ENCODE measurements around the gene MARCO.

The MARCO gene

DNA sequence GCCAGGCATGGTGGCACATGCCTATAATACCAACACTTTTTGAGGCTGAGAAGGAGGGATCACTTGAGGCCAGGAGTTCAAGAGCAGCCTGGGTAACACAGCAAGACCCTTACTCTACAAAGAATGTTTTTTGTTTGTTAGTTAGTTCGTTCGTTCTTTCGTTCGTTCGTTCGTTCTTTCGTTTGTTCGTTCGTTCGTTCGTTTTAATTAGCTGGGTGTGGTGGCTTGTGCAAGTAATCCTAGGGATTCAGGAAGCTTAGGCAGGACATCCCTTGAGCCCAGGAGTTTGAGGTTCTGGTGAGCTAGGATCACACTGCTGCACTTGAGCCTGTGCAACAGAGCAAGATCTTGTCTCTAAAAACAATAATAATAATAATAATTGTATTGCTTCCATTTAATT, 98.7 kb downstream of the MARCO start:
- DNase-seq (ENCODE audit: low spot score): no peak

Measured in iPS-NIHi11 (cell line).